ENCODE data around the gene ILKAP.

The ILKAP gene

GRCh38 chr2:238237431-238238135 lies 34.1 kb upstream of the ILKAP start:
- no peak for DNase-seq (ENCODE audit: low read depth in 3 of 3)

- DNase-seq (ENCODE audit: low read depth in 3 of 3): no peak
These were observed 33.1 kb upstream of the ILKAP start for GRCh38 chr2:238236571-238236970.

GRCh38 chr2:238235856-238236255 lies 32.4 kb upstream of the ILKAP start:
- no peak for DNase-seq (ENCODE audit: low read depth in 3 of 3)

GRCh38 chr2:238235331-238235732 lies 31.8 kb upstream of the ILKAP start:
- no peak for DNase-seq (ENCODE audit: low read depth in 3 of 3)

- no peak for DNase-seq (ENCODE audit: low read depth in 3 of 3)
These were observed 30.1 kb upstream of the ILKAP start for GRCh38 chr2:238233625-238234024.

- no peak for DNase-seq (ENCODE audit: low read depth in 3 of 3)
These were observed 28.3 kb upstream of the ILKAP start for GRCh38 chr2:238231809-238232208.

- peak; percentile 43 to 74 (median 55) for DNase-seq (ENCODE audit: low read depth in 3 of 3)
These were observed 27.8 kb upstream of the ILKAP start for GRCh38 chr2:238231251-238231793.

GRCh38 chr2:238230699-238231098 lies 27.2 kb upstream of the ILKAP start:
- no peak for DNase-seq (ENCODE audit: low read depth in 3 of 3)

- DNase-seq (ENCODE audit: low read depth in 3 of 3): no peak
These were observed 25.2 kb upstream of the ILKAP start for GRCh38 chr2:238228700-238229099.

GRCh38 chr2:238227587-238228032 lies 24.1 kb upstream of the ILKAP start:
- DNase-seq (ENCODE audit: low read depth in 3 of 3): no peak

GRCh38 chr2:238226698-238227586 lies 23.4 kb upstream of the ILKAP start:
- no peak for DNase-seq (ENCODE audit: low read depth in 3 of 3)

- no peak for DNase-seq (ENCODE audit: low read depth in 3 of 3)
These were observed 22.6 kb upstream of the ILKAP start for GRCh38 chr2:238225911-238226697.

- no peak for DNase-seq (ENCODE audit: low read depth in 3 of 3)
These were observed 21.6 kb upstream of the ILKAP start for GRCh38 chr2:238225121-238225520.

GRCh38 chr2:238224356-238225035 lies 21.0 kb upstream of the ILKAP start:
- no peak for DNase-seq (ENCODE audit: low read depth in 3 of 3)

GRCh38 chr2:238220892-238221521 lies 17.5 kb upstream of the ILKAP start:
- DNase-seq (ENCODE audit: low read depth in 3 of 3): no peak

GRCh38 chr2:238220274-238220891 lies 16.9 kb upstream of the ILKAP start:
- DNase-seq (ENCODE audit: low read depth in 3 of 3): no peak

GRCh38 chr2:238216651-238217184 lies 13.2 kb upstream of the ILKAP start:
- no peak for DNase-seq (ENCODE audit: low read depth in 3 of 3)

- no peak for DNase-seq (ENCODE audit: low read depth in 3 of 3)
These were observed 3.5 kb upstream of the ILKAP start for GRCh38 chr2:238207006-238207405.

- no peak for DNase-seq (ENCODE audit: low read depth in 3 of 3)
These were observed 633 bp upstream of the ILKAP start for GRCh38 chr2:238203973-238204683.

All from stimulated activated CD4-positive, alpha-beta T cell treated with anti-CD3 and anti-CD28 coated beads, TNF-alpha, amount 100 ng/mL, for 24 hours (primary cell).